Liver (tissue), 3 donors: ENCODE results near the gene SUPT20H.

Experiments
- CTCF ChIP-seq: fragments of 150-350 bp; IDR thresholded peaks from 2 replicates; pipeline ENCODE4 v1.5.1; 2017; ENCODE audit warnings: improper control_type of control experiment, low read depth, low read length; ENCODE audit not compliant: missing input control
- EGR1 ChIP-seq, 2 donors: IDR thresholded peaks; 2 replicates each; pipeline ENCODE4 v1.6.1; 2016 to 2018; ENCODE audit warnings: antibody characterized with exemption in 2 of 2, low read depth in 2 of 2
- FOXA1 ChIP-seq: IDR thresholded peaks from 2 replicates; pipeline ENCODE4 v1.6.1; 2016; ENCODE audit warnings: antibody characterized with exemption
- FOXA2 ChIP-seq: IDR thresholded peaks from 2 replicates; pipeline ENCODE4 v1.6.1; 2016; ENCODE audit warnings: antibody characterized with exemption
- GABPA ChIP-seq, 2 donors: IDR thresholded peaks in 1 of 2; conservative IDR thresholded peaks in 1 of 2; 2 replicates each; pipeline ENCODE4 v1.6.1; 2016; ENCODE audit warnings: antibody characterized with exemption in 2 of 2, mild to moderate bottlenecking in 1 of 2, moderate library complexity in 1 of 2
- MAX ChIP-seq: IDR thresholded peaks from 2 replicates; pipeline ENCODE4 v1.6.1; 2016; ENCODE audit warnings: antibody characterized with exemption
- REST ChIP-seq: IDR thresholded peaks from 2 replicates; pipeline ENCODE4 v1.6.1; 2016; ENCODE audit warnings: antibody characterized with exemption, mild to moderate bottlenecking
- RXRA ChIP-seq, 2 donors: IDR thresholded peaks; 2 replicates each; pipeline ENCODE4 v1.6.1; 2017 to 2018; ENCODE audit warnings: antibody characterized with exemption in 2 of 2, mild to moderate bottlenecking in 1 of 2
- SP1 ChIP-seq: IDR thresholded peaks from 2 replicates; pipeline ENCODE4 v1.6.1; 2018; ENCODE audit warnings: antibody characterized with exemption, mild to moderate bottlenecking
- TAF1 ChIP-seq: conservative IDR thresholded peaks from 2 replicates; pipeline ENCODE4 v1.6.1; 2016; ENCODE audit warnings: antibody characterized with exemption, mild to moderate bottlenecking
- YY1 ChIP-seq: IDR thresholded peaks from 2 replicates; pipeline ENCODE4 v1.6.1; 2016; ENCODE audit warnings: antibody characterized with exemption, mild to moderate bottlenecking
- ZBTB33 ChIP-seq: IDR thresholded peaks from 2 replicates; pipeline ENCODE4 v1.6.1; 2016; ENCODE audit warnings: antibody characterized with exemption
- donor health status: healthy.
- donor health status: healthy.

- TF ChIP-seq TAF1 (no peak), CTCF (no peak), ZBTB33 (no peak), FOXA1 (no peak), REST (no peak), MAX (peak; percentile 7), EGR1 (IDR thresholded peaks at IDR 0.05; ENCODE audit: low read depth in 2 of 2) (no peak), SP1 (no peak), YY1 (peak; percentile 74), RXRA (IDR thresholded peaks at IDR 0.05) (no peak), GABPA (IDR thresholded peaks at IDR 0.05 in 1 of 2, conservative IDR thresholded peaks at IDR 0.05 in 1 of 2) (peak; percentile 44 to 88), FOXA2 (no peak)
Measured at GRCh38 chr13:37058910-37059847, at the start of gene SUPT20H.
